Fibroblast of skin of left quadriceps (primary cell): ENCODE data around the gene SULT1A1.
"Not testable (repeated sequence)": the region's sequence is repeated elsewhere in the genome, so short reads cannot be mapped to it uniquely, and the experiment has no call there.

ENCODE experiments used
- DNase-seq, 2 experiments: peaks; one replicate each; pipeline ENCODE4 v3.0.0-alpha.2; 2013; ENCODE audit warnings: low read depth in 2 of 2

SULT1A1 gene

DNA sequence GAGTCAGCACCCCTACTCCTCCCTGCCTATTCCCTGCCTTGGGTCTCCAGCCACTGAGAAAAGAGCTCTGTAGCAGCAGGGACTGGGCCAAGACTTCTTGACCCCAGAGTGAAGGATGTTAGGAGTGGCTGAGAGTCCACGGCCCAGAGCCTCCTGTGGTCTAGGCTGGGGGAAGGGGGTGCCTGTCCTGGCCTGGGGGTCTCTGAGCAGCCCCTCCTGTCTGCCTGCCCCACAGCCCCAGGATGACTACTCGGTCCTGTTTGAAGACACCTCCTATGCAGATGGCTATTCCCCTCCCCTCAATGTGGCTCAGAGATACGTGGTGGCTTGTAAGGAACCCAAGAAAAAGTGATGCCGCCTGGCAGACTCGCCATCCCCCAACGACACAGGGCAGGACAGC, 18.5 kb downstream of the SULT1A1 start:
- no peak for DNase-seq

DNA sequence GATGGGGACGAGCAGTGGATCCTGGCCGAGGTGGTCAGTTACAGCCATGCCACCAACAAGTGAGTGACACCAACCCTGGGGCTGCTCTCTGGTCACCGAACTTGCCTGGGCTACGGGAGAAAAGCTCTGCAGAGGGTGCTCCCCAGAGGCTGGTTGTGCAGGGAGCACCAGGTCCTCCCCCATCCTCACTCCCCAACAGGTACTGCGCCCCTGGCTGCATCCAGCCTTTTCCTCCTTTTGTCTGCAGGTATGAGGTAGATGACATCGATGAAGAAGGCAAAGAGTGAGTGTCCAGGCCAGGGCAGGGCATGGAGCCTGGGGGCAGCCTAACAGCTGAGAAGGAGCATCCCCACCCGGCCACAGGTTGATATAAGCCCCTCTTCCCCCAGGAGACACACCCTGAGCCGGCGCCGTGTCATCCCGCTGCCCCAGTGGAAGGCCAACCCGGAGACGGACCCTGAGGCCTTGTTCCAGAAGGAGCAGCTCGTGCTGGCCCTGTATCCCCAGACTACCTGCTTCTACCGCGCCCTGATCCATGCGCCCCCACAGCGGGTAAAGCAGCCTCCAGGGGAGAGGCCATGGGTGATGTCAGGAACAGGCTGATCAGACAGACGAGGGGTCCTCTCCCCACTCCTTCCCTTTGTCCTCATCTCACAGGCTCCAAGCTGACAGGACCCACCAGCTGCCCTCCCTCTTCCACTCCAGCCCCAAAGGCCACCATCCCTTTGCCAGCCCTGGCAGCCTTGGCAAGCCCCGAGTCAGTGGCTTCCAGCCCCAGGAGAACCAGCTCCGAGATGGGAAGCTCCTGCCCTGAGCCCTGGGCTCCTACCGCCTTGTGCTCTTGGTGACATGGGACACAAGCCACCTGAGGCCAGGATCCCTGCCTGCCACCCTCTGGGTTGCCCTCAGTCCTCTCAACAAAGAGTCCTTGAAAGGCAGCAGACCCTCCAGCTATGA, 19.2 kb downstream of the SULT1A1 start:
- no peak for DNase-seq

DNA sequence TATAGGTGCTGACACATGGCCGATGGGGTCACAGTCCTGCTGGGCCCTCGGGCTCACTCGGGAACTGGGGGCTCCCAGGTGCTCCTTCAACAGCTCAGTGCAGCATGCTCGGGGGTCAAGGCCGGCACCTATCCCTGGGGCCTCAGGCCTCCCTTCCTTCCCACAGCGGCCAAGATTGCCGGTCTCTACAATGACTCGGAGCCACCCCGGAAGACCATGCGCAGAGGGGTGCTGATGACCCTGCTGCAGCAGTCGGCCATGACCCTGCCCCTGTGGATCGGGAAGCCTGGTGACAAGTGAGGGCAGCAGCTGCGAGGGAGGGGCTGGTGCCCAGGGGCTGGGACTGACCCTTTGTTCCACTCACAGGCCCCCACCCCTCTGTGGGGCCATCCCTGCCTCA, 19.9 kb downstream of the SULT1A1 start:
- DNase-seq, result no peak

DNA sequence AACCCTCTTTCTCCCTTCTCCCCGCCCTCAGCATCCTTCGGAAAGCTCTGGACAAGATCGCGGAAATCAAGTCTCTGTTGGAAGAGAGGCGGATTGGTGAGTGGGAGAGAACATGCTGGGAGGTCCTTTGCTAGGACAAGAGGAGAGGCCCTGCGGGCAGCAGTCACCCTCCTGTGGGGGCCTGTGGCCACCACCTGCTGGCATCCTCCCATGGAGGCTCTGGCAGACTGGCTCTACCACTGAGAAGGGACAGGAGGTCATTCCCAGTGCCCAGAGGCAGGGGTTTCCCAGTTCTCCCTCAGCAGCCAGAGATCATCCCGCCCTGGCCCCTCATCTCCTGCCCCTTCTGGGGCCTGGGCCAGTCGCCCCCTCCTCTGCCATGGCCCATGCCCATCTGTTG, 20.8 kb downstream of the SULT1A1 start:
- no peak for DNase-seq

DNA sequence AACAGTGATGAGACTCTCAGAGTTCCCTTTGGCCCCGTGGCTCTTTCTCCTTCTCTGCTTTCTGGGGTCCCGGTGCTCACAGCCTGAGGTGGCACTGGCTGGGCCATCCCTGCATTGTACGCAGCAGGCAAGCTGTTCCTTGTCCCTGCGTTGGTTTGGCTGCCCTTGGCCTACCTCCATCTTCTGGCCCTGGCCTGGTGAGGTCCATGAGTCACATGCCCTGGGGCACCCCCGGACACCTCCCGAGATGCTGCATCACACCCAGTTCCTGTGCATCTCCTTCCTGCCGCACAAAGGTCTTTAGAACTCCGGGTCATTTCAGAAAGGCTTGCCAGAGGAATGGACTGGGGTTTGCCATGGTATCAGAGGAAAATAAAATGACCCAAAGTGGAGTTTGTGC, 22.5 kb downstream of the SULT1A1 start:
- DNase-seq, result no peak

DNA sequence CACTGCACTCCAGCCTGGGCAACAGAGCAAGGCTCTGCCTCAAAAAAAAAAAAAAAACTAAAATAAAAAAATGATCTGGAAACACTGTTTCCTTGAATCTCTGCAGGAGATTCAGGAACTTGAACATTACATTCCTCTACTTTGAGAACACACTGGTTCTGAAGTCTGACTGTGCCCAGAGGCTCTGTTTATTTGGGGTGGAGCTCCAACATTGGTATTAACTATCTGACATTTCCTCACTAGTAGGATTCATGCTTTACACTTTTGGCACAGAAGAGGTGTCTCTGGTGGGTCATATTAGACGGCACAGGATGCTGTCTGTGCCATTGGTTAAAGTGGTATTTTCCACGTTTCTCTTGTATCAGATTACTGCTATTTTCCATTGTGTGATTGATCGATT, 23.4 kb downstream of the SULT1A1 start:
- DNase-seq, result no peak

DNA sequence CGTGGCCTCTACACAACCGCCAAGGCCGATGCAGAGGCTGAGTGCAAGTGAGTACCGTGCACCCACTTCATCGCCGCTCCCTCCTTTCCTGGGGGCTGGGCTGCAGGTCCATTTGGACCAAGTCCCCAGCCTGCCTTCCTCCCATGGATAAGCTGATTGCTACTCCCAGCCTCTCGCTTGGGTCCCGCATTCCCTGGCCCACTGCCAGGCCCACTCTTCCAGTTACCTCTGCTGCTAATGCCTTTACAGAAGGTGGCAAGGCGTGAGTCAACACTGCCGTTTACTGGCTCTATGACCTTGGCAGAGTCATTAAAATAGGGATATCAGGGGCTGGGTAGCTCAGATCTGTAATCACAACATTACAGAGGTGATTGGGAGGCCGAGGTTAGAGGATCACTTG, 24.2 kb downstream of the SULT1A1 start:
- DNase-seq, result no peak

DNA sequence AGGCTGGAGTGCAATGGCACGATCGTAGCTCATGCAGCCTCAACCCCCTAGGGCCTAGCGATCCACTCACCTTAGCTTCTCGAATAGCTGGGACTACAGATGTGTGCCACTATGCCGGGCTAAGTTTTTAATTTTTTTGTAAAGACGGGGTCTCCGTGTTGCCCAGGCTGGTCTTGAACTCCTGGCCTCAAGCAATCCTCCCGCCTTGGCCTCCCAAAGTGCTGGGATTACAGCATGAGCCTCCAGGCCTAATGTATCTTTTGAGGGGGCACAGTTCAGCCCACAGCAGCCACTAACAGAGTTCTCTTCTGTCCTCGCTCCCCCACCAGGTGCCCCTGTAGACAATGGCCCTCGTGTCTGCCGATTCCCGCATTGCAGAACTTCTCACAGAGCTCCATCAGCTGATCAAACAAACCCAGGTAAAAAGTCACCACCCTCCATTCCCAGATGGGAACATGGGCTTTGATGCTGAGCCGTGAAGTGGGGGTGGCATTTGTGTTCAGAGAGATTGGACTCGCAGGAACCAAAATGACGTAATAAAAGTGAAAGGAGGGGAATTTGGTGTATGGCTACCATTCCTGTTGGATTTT, 29.0 kb downstream of the SULT1A1 start:
- DNase-seq, result no peak

DNA sequence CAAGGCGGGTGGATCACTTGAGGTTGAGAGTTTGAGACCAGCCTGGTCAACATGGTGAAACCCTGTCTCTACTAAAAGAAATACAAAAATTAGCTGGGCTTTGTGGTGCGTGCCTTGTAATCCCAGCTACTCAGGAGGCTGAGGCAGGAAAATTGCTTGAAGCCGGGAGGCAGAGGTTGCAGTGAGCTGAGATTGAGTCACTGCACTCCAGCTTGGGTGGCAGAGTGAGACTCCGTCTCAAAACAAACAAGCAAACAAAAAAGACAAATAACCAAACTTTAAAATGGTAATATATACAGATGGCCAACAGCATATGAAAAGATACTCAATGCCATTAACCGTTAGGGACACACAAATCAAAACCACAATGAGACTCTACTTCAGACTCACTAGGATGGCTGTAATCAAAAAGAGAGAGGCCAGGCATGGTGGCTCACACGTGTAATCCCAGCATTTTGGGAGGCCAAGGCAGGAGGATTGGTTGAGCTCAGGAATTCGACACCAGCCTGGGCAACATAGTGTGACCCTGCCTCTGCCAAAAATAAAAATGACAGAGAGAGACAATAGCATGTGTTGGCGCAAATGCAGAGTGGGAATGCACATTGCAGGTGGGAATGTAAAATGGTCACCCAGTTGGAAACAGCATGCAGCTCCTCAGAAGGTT, 34.3 kb downstream of the SULT1A1 start:
- no peak for DNase-seq

DNA sequence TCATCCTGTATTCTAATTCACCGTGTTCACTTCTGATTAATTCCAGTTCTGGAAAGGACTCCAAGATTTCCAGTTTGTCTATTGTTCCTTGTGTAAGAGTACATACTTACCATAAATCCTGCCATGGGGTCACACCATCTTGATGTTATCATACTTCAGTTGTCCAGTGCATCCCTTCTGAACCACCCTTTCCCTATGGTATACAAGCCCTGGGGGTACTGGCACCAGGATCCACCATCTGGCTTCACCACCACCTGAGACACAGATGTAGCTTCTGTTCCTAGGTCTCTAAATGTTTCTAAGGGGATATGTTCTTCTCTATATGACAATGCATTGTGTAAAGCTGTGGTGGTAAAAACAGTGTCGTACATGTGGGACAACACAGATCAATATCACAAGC, 34.9 kb downstream of the SULT1A1 start:
- no peak for DNase-seq

DNA sequence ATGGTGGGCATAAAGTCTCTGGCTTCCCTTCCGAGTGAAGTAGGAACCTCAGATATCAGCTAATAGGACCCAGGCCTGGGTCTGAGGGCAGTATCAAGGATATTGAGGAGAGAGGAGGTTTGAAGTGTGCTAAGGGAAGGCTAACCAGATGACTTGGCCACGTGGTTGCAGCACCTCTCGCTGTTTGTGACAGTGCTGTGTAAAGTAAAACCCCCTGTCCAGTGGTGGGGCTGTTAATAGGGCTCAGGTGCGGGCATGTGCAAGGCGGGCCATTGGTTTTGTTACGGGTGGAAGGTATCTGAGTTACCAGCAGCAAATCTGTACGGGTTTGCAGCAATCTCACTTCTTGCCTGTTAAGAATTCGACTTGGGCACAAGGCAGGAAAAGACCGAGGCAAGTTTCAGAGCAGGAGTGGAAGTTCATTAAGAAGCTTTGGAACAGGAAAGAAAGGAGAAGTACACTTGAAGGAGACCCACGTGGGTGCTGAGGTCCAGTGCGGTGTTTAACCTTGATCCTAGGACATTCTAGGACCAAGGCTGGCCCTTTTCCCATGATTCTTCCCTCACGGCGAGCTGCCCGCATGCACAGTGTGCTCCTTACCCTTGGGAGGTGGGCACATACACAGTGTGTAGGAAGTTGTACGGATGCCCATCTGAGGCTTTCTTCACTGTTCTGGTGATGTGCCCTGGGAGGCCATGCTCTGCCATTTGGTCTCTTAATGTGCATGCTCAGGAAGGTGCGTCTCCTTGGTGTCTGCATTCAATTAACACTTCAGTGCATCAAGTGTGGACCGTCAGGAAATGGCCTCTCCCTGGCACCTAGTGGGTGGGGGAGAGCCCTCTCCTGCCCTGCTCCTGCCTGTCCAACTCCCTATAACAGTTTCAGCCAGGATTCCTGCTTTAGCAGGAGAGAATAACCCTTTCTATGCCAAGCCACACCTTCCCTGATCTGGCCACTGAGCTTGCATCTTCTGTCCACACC, 35.8 kb downstream of the SULT1A1 start:
- no peak for DNase-seq

DNA sequence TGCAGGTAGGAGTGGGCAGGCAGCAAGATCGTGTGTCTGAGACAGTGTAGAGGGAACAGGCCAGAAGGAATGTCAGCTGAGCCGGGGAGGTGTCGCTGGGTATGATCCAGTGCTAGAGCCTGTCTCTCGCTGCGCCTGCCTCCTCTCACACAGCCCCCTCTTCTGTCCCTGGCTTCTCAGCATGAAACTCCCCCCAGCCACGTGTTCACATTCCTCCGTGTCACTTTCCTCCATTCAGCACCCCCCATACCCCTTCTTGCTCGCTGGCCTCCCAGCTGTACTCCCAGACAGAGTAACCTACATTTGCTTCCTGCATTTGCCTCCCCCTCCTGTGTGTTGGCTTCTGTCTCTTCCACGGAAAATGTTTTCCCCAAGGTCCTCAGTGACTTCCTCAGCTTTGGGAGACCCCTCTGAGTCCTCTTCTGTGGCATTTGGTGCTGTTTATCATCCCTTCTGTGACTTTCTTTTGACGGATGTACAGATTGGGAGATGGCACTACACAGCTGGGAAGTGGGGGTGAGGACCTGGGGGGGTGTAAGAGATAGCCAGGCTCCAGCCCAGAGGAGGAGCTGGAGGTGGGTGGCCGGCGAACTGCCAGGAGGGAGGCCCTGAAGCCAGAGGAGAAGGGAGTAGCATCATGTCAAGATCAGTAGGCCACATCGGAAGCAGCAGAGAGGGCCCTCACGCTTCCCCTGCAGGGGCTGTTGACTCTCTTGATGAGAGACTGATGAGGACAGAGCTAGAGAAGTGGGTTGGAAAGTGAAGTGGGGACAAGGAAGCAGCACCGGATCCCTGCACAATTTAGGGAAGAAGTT, 36.9 kb downstream of the SULT1A1 start:
- DNase-seq, result no peak

DNA sequence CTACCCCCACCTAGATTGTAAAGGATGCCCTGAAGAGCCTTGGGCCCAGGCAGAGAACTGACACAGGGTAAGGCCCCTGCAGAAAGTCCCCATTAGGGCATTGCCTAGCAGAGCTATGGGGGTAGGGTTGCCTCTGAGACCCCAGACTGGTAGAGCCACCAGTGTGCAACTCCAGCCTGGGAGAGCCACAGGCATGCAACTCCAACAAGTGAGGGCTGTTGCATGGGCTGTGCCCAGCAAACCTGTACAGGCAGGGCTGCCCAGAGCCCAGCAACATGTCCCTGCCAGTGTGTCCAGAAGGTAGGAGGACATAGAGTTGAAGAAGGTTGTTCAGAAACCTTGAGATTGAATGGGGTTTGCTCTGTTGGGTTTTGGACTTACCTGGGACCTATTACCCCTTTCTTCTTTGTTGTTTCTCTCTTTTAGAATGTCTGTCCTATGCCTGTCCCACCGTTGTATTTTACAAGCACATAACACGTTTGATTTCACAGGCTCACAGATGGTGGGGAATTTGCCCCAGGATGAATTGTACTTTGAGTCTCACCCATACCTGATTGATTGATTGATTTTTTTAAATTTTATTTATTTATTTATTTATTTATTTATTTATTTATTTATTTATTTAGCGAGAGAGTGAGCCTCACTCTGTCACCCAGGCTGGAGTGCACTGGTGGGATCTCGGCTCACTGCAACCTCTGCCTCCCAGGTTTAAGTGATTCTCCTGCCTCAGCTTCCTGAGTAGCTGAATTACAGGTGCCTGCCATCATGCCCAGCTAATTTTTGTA, 39.7 kb downstream of the SULT1A1 start:
- DNase-seq, result no peak

DNA sequence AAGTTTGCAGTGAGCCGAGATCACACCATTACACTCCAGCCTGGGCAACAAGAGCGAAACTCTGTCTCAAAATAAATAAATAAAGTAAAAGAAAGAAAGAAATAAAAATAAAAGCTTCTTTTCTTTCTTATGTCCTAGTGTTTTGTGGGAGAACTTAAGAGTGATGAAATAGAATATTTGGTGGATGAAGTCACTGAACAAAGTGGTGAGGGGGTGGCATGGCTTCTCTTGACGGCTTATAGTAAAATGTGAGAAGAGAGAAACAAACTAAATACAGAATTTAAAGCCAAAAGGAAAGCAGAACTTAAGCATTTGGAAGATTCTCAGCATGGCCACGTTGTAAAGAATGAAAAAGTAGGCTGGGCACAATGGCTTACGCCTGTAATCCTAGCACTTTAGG, 40.8 kb downstream of the SULT1A1 start:
- no peak for DNase-seq

DNA sequence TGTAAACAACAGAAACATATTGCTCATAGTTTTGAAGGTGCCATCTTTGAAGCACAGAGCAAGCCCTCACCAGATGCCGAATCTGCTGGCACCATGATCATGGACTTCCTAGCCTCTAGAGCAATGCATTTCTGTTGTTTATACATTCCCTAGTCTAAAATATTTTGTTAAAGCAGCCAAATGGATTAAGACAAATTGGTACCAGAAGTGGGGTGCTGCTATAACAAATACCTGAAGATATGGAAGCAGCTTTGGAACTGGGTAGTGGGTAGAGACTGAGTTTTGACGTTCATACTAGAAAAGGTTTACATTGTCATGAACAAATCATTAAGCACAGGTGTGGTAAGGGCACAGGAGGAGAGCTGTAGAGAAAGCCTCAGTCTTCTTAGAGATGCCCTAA, 42.6 kb downstream of the SULT1A1 start:
- DNase-seq, result no peak

DNA sequence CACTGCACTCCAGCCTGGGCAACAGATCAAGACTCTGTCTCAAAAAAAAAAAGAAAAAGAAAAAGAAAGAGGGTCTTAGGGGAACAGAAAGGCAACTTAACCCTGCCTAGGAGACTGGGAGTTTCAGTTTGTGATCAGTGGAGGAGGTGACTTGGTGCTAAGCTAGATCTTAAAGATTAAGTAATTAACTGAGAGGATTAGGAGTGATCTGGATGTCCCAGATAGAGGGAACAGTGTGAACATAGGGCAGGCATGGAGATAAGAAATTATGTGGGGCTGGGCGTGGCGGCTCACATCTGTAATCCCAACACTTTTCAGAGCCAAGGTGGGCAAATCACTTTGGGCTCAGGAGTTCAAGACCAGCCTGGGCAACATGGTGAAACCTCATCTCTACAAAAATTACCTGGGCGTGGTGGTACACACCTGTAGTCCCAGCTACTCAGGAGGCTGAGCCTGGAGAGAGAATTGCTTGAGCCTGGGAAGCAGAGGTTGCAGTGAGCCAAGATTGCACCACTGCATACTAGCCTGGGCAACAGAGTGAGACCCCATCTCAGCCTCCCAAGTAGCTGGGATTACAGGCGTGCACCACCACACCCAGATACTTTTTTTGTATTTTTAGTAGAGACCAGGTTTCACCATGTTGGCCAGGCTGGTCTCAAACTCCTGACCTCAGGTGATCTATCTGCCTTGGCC, 43.5 kb downstream of the SULT1A1 start:
- DNase-seq, result not testable (repeated sequence)

DNA sequence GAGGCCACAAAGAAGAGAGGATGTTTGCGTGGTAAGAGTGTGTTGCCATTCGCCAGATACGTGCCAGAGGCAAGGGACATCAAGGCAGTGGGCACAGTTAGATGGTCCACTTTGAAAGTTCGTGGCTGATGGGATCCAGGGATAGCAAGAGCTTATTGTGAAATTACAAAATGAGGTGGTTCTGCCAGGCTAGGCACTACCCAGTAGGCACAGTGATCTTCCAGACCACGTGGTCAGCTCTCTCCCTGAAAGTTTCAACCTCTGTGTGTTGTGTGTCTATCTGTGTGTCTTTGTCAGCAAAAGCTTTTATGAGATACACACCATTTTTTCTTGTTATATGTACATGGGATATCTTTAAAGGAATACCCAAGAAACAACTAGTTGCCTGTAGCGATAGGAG, 46.6 kb downstream of the SULT1A1 start:
- DNase-seq, result no peak

DNA sequence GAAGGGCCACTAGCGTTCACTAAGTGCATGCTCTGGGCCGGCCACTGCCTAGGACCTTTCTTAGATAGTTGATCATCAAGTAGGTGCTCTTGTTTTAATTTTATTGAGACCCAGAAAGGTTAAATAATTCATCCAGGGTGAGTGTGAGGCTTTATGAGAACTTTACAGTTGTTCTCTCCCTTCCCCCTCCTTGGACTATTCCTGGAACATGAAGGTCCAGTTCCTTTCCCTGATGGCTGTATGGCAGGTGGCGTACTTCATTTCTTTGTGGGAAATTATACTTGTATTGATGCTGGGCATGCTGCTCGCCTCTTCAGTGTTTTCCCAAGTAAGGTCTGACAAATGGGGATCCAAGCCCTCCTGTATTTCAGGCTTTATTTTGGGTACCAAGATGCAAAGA, 47.6 kb downstream of the SULT1A1 start:
- DNase-seq, result no peak

DNA sequence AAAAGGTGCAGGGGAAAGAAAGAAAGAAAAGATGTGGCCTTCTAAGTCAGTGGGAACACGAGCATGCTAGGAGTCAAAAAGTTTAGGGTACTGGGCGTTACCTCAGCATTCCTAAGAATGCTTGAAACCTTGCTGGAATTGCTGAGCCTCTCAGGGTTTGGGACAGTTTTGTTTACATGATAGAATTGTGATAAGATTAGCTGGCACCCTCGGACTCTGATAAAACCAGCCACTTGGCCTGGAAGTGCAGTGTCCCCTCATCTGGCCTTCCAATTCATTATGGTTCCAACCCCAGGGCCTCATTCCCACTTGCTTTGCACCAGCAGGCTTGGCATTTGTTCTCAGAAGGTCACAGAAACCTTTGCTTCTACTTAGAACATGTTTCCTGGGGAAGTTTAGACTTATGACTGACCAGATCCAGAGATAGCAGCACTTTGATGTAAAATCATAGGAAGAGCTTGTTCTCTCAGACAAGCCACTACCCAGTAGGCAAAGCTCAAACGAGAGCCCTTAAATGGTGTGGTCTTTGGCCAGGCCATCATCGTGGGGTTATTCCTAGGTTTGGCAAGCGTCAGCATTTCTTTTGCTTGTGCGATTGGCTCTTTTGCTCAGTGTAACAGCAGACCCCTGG, 48.2 kb downstream of the SULT1A1 start:
- DNase-seq, result no peak
